D721Med (cell line): ENCODE measurements around the gene HNRNPM.

ENCODE experiments used
- DNase-seq: peaks from one replicate; pipeline ENCODE4 v3.0.0; 2011; ENCODE audit warnings: low spot score; ENCODE audit not compliant: insufficient read length
- FAIRE-seq: peaks from 2 replicates; lab custom pipeline; 2011; peaks lifted over from hg19 to GRCh38; lab: Jason Lieb, UNC
- CTCF ChIP-seq: IDR thresholded peaks from 2 replicates; pipeline ENCODE4 v1.5.1; 2012; ENCODE audit warnings: mild to moderate bottlenecking, control low read depth; ENCODE audit not compliant: insufficient read depth; ENCODE audit errors: missing control alignments

The HNRNPM gene

GRCh38 chr19:8518536-8518935 is 73.8 kb downstream of the HNRNPM start:
- DNase-seq (no peak), FAIRE-seq (no peak)
- no peak for TF ChIP-seq CTCF

- TF ChIP-seq CTCF, result no peak
- DNase-seq, result no peak
- FAIRE-seq, result no peak
Measured at GRCh38 chr19:8519388-8519787, 74.6 kb downstream of the HNRNPM start.

- peak; percentile 35 for TF ChIP-seq CTCF
- FAIRE-seq (no peak), DNase-seq (no peak)
Measured at GRCh38 chr19:8525401-8525684, 80.6 kb downstream of the HNRNPM start.

GRCh38 chr19:8526345-8527091 is 81.7 kb downstream of the HNRNPM start:
- peak; percentile 73 for DNase-seq
- no peak for TF ChIP-seq CTCF
- no peak for FAIRE-seq

GRCh38 chr19:8528500-8528899 is 83.7 kb downstream of the HNRNPM start:
- DNase-seq, result no peak
- no peak for FAIRE-seq
- no peak for TF ChIP-seq CTCF

- FAIRE-seq (no peak), DNase-seq (no peak)
Measured at GRCh38 chr19:8529369-8530006, 84.7 kb downstream of the HNRNPM start.

More at GRCh38 chr19:8529369-8530006, 84.7 kb downstream of the HNRNPM start:
- TF ChIP-seq CTCF, result no peak
